ENCODE data around the gene DCXR. TPM values are rescaled to one million over a fixed set of nuclear protein-coding genes. Genes with fewer than 3 reads are reported as not detected.

The DCXR gene
- total and polyA plus RNA-seq, 2 of the 13 experiments (the other 11 are each of a cell fraction or from before 2014, with no cell fraction given) = 287 to 311 TPM

DNA sequence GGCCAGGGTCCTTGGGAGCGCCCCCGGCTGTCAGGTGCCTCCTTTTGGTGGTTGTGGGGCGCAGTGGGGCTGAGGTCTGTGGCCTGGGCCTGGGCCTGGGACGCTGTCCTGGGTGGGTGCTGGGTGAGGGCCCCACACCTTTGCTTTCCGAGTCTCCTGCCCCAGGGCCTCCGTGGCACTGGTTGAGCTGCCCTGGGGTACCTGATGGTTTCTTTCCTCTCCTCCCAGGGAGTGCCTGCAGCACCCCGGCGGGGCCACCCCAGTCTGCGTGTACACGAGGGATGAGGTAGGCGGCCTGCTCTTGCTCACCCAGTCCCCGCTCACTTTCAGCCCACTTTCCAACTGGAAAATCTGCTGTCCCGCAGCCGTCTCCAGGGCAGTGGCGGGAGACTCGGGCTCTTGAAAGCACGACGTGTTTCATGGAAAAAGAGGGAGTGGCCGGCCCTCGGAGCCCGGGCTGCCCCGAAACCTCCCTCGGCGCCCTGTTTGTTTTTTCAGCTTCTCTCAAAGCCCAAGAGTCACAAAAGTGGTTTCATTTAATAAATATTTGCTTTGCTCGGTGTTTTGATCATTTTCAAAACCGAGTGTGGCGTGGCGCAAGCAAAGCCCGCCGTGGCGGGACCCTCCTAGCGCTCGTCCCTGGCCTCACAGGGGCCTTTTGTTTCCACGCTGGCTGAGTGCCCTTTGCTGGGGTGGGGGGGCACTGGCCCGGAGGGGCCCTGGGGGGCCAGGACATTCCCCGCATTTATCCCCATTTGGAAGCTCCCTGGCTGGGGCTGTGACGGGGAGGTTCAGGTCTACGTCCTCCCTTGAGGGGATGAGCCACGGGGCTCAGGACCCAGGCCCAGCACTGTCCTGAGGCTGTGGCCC is 42.7 kb downstream of the DCXR start (continued):
- 0 out of 4 replicates have a peak, but pooled peaks of 1 of the 2 experiments have one; percentile 37 for TF ChIP-seq MAFK (conservative IDR thresholded peaks at IDR 0.05 in 1 of 2, IDR thresholded peaks at IDR 0.05 in 1 of 2; ENCODE audit: low read length in 2 of 2)
- TF ChIP-seq NFYB (CRISPR knock-in tag; IDR thresholded peaks at IDR 0.05) = no peak
- TF ChIP-seq THYN1 (CRISPR knock-in tag; IDR thresholded peaks at IDR 0.05; ENCODE audit: borderline replicate concordance, low read depth) = no peak
- TF ChIP-seq TAF15 (IDR thresholded peaks at IDR 0.05; ENCODE audit: low read depth, low read length, poor library complexity, severe bottlenecking) = peak; percentile 73
- TF ChIP-seq NFATC3 (CRISPR knock-in tag; IDR thresholded peaks at IDR 0.05) = no peak
- TF ChIP-seq, protein P1, sequence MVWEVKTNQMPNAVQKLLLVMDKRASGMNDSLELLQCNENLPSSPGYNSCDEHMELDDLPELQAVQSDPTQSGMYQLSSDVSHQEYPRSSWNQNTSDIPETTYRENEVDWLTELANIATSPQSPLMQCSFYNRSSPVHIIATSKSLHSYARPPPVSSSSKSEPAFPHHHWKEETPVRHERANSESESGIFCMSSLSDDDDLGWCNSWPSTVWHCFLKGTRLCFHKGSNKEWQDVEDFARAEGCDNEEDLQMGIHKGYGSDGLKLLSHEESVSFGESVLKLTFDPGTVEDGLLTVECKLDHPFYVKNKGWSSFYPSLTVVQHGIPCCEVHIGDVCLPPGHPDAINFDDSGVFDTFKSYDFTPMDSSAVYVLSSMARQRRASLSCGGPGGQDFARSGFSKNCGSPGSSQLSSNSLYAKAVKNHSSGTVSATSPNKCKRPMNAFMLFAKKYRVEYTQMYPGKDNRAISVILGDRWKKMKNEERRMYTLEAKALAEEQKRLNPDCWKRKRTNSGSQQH (CRISPR knock-in tag; IDR thresholded peaks at IDR 0.05; ENCODE audit: low read depth) = no peak
- TF ChIP-seq, protein P2, sequence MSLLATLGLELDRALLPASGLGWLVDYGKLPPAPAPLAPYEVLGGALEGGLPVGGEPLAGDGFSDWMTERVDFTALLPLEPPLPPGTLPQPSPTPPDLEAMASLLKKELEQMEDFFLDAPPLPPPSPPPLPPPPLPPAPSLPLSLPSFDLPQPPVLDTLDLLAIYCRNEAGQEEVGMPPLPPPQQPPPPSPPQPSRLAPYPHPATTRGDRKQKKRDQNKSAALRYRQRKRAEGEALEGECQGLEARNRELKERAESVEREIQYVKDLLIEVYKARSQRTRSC (CRISPR knock-in tag; IDR thresholded peaks at IDR 0.05; ENCODE audit: low read depth) = no peak
- no peak for TF ChIP-seq ZNF260 (CRISPR knock-in tag; IDR thresholded peaks at IDR 0.05; ENCODE audit: borderline replicate concordance, low read depth)
- TF ChIP-seq MXD4 (CRISPR knock-in tag; IDR thresholded peaks at IDR 0.05) = peak; percentile 2; the same call in 1 of the 2 replicates
- no peak for TF ChIP-seq MZF1 (CRISPR knock-in tag; IDR thresholded peaks at IDR 0.05; ENCODE audit: borderline replicate concordance)
- TF ChIP-seq, protein P3, sequence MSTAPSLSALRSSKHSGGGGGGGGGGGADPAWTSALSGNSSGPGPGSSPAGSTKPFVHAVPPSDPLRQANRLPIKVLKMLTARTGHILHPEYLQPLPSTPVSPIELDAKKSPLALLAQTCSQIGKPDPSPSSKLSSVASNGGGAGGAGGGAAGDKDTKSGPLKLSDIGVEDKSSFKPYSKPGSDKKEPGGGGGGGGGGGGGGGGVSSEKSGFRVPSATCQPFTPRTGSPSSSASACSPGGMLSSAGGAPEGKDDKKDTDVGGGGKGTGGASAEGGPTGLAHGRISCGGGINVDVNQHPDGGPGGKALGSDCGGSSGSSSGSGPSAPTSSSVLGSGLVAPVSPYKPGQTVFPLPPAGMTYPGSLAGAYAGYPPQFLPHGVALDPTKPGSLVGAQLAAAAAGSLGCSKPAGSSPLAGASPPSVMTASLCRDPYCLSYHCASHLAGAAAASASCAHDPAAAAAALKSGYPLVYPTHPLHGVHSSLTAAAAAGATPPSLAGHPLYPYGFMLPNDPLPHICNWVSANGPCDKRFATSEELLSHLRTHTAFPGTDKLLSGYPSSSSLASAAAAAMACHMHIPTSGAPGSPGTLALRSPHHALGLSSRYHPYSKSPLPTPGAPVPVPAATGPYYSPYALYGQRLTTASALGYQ (CRISPR knock-in tag; IDR thresholded peaks at IDR 0.05) = peak; percentile 88
- peak; percentile 83; the same call in 1 of the 2 replicates for TF ChIP-seq SALL1 (CRISPR knock-in tag; IDR thresholded peaks at IDR 0.05)
- TF ChIP-seq ZNF331 (CRISPR knock-in tag; IDR thresholded peaks at IDR 0.05) = 0 out of 2 replicates have a peak, but pooled peaks have one; percentile 39
- TF ChIP-seq, protein P4, sequence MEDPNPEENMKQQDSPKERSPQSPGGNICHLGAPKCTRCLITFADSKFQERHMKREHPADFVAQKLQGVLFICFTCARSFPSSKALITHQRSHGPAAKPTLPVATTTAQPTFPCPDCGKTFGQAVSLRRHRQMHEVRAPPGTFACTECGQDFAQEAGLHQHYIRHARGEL (CRISPR knock-in tag; IDR thresholded peaks at IDR 0.05) = no peak
- 0 out of 2 replicates have a peak, but pooled peaks have one; percentile 27 for TF ChIP-seq ZNF766 (CRISPR knock-in tag; IDR thresholded peaks at IDR 0.05; ENCODE audit: borderline replicate concordance)
- TF ChIP-seq, protein P5, sequence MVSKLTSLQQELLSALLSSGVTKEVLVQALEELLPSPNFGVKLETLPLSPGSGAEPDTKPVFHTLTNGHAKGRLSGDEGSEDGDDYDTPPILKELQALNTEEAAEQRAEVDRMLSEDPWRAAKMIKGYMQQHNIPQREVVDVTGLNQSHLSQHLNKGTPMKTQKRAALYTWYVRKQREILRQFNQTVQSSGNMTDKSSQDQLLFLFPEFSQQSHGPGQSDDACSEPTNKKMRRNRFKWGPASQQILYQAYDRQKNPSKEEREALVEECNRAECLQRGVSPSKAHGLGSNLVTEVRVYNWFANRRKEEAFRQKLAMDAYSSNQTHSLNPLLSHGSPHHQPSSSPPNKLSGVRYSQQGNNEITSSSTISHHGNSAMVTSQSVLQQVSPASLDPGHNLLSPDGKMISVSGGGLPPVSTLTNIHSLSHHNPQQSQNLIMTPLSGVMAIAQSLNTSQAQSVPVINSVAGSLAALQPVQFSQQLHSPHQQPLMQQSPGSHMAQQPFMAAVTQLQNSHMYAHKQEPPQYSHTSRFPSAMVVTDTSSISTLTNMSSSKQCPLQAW (CRISPR knock-in tag; IDR thresholded peaks at IDR 0.05) = peak; percentile 50
- TF ChIP-seq ZNF546 (CRISPR knock-in tag; conservative IDR thresholded peaks at IDR 0.05) = no peak
- TF ChIP-seq, protein P6, sequence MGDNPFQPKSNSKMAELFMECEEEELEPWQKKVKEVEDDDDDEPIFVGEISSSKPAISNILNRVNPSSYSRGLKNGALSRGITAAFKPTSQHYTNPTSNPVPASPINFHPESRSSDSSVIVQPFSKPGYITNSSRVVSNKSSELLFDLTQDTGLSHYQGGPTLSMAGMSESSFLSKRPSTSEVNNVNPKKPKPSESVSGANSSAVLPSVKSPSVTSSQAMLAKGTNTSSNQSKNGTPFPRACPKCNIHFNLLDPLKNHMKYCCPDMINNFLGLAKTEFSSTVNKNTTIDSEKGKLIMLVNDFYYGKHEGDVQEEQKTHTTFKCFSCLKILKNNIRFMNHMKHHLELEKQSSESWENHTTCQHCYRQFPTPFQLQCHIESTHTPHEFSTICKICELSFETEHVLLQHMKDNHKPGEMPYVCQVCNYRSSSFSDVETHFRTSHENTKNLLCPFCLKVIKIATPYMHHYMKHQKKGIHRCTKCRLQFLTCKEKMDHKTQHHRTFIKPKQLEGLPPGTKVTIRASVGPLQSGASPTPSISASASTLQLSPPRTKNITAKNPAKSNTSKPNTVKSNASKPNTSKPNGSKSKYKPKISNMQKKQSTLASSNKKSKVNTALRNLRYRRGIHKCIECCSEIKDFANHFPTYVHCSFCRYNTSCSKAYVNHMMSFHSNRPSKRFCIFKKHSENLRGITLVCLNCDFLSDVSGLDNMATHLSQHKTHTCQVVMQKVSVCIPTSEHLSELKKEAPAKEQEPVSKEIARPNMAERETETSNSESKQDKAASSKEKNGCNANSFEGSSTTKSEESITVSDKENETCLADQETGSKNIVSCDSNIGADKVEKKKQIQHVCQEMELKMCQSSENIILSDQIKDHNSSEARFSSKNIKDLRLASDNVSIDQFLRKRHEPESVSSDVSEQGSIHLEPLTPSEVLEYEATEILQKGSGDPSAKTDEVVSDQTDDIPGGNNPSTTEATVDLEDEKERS (CRISPR knock-in tag; IDR thresholded peaks at IDR 0.05) = peak; percentile 61
- TF ChIP-seq ZC3H13 (CRISPR knock-in tag; IDR thresholded peaks at IDR 0.05) = no peak
